Head of caudate nucleus (tissue), 42 donors: ENCODE data around the gene CISTR.

Experiments
- DNase-seq, 42 donors: peaks; one replicate each; pipeline versions ENCODE4 v3.0.0 to v3.0.0-alpha.2; 2020 to 2021; ENCODE audit warnings: mixed read lengths in 7 of 42
- intact Hi-C: fragments of 100-400 bp; cut with DNase I; formaldehyde crosslinking; loops from one replicate; pipeline ENCODE4 v1.15.0; 2022

The CISTR gene

GRCh38 chr12:53700567-53700966 lies 51.2 kb downstream of the CISTR start:
- intact Hi-C loops = loop anchor here (2.0 to 10.0 kb wide), 2 partner anchors 46 to 304 kb away; partner anchors contain the start of genes HOXC8 and HOXC9
- peak in 6 of 42 donors; percentile 26 to 48 (median 32) for DNase-seq

- intact Hi-C loops = loop anchor here (2.0 to 10.0 kb wide), 2 partner anchors 47 to 305 kb away; partner anchors contain the start of genes HOXC8 and HOXC9
- DNase-seq = no peak
Observed at GRCh38 chr12:53699678-53700025, 52.1 kb downstream of the CISTR start.

- intact Hi-C loops = no loop called here
- no peak for DNase-seq
Observed at GRCh38 chr12:53698948-53699677, 52.7 kb downstream of the CISTR start.

- no peak for DNase-seq
- intact Hi-C loops = no loop called here
Observed at GRCh38 chr12:53696655-53697331, 55.0 kb downstream of the CISTR start.
